GM18868 (cell line): Measurements from ENCODE around the gene GFPT2.
A peak's percentile ranks its signal among the peaks of the same experiment; 100 is the strongest.

Experiments used
- ATAC-seq: cut with Tn5 transposase; IDR thresholded peaks from one replicate; pipeline ENCODE4 v1.9.1; 2021; ENCODE audit warnings: mild to moderate bottlenecking, moderate library complexity; ENCODE audit not compliant: unreplicated experiment

Gene GFPT2

GRCh38 chr5:180334751-180335613 lies 18.2 kb downstream of the GFPT2 start:
- no peak for ATAC-seq

- ATAC-seq: no peak
Measured at GRCh38 chr5:180334176-180334575, 19.0 kb downstream of the GFPT2 start.

- no peak for ATAC-seq
Measured at GRCh38 chr5:180333661-180334060, 19.5 kb downstream of the GFPT2 start.

GRCh38 chr5:180332861-180333260 lies 20.3 kb downstream of the GFPT2 start:
- no peak for ATAC-seq

- ATAC-seq: no peak
Measured at GRCh38 chr5:180332051-180332517, 21.1 kb downstream of the GFPT2 start.

- no peak for ATAC-seq
Measured at GRCh38 chr5:180331647-180331950, 21.5 kb downstream of the GFPT2 start.

GRCh38 chr5:180330810-180331646 lies 22.1 kb downstream of the GFPT2 start:
- no peak for ATAC-seq

GRCh38 chr5:180330270-180330648 lies 22.9 kb downstream of the GFPT2 start:
- ATAC-seq: no peak

- ATAC-seq: no peak
Measured at GRCh38 chr5:180329606-180330269, 23.4 kb downstream of the GFPT2 start.

GRCh38 chr5:180329138-180329435 lies 24.0 kb downstream of the GFPT2 start:
- no peak for ATAC-seq

GRCh38 chr5:180328296-180329137 lies 24.6 kb downstream of the GFPT2 start:
- ATAC-seq: peak; percentile 63

- ATAC-seq: no peak
Measured at GRCh38 chr5:180326989-180327565, 26.1 kb downstream of the GFPT2 start.

GRCh38 chr5:180324601-180324950 lies 28.6 kb downstream of the GFPT2 start:
- ATAC-seq: no peak

- no peak for ATAC-seq
Measured at GRCh38 chr5:180323941-180324600, 29.1 kb downstream of the GFPT2 start.

GRCh38 chr5:180323160-180323559 lies 30.0 kb downstream of the GFPT2 start:
- no peak for ATAC-seq

GRCh38 chr5:180318456-180319089 lies 34.6 kb downstream of the GFPT2 start:
- ATAC-seq: no peak

GRCh38 chr5:180316586-180316985 lies 36.5 kb downstream of the GFPT2 start:
- no peak for ATAC-seq

- ATAC-seq: peak; percentile 62
Measured at GRCh38 chr5:180315762-180316212, 37.3 kb downstream of the GFPT2 start.
